Mononuclear cell (primary cell): ENCODE measurements around the gene SEMA3E. TPM values are rescaled to one million over a fixed set of nuclear protein-coding genes. Genes with fewer than 3 reads are reported as not detected.

Experiments used
- H3K27me3 ChIP-seq: 2 replicates; pipeline ENCODE4 v1.6.0; 2011; ENCODE audit warnings: low read length, control low read depth; ENCODE audit not compliant: insufficient read depth
- H3K4me1 ChIP-seq: 2 replicates; pipeline ENCODE4 v1.5.1; 2011; ENCODE audit warnings: mild to moderate bottlenecking, low read length, control low read depth; ENCODE audit not compliant: insufficient read depth
- H3K4me3 ChIP-seq: 2 replicates; pipeline ENCODE4 v1.5.1; 2011; ENCODE audit warnings: mild to moderate bottlenecking, low read length, moderate library complexity
- H3K9me3 ChIP-seq: 2 replicates; pipeline ENCODE4 v1.5.1; 2011; ENCODE audit warnings: low read depth, mild to moderate bottlenecking, control low read depth, low read length
- total RNA-seq: library from RNA; depleted of rRNA; stranded (reverse); fragments of >200 nt; gene quantifications from one replicate; pipeline ENCODE4 v1.2.3, GENCODE V29; 2012

SEMA3E gene
- total RNA-seq, 1 donor = not detected

GRCh38 chr7:83658126-83658525, 9.2 kb upstream of the SEMA3E start:
- H3K9me3 ChIP-seq = no peaks in the 10 kb centered on the region
- no peaks in the 10 kb centered on the region for H3K4me1 ChIP-seq
- H3K4me3 ChIP-seq = no peak overlapping the region
- no peaks in the 10 kb centered on the region for H3K27me3 ChIP-seq

GRCh38 chr7:83655951-83656556, 7.1 kb upstream of the SEMA3E start:
- no peaks in the 10 kb centered on the region for H3K4me1 ChIP-seq
- no peak overlapping the region for H3K4me3 ChIP-seq
- H3K27me3 ChIP-seq = no peaks in the 10 kb centered on the region
- H3K9me3 ChIP-seq = no peaks in the 10 kb centered on the region

- H3K27me3 ChIP-seq = peaks cover 8% of the 10 kb centered on the region
- H3K9me3 ChIP-seq = no peaks in the 10 kb centered on the region
- H3K4me3 ChIP-seq = no peak overlapping the region
Observed at GRCh38 chr7:83652481-83652880, 3.5 kb upstream of the SEMA3E start.

GRCh38 chr7:83649701-83650100, 762 bp upstream of the SEMA3E start:
- Histone ChIP-seq H3K4me1 (no peaks in the 10 kb centered on the region), H3K4me3 (no peak overlapping the region), H3K27me3 (peaks cover 8% of the 10 kb centered on the region), H3K9me3 (no peaks in the 10 kb centered on the region)

More at GRCh38 chr7:83652481-83652880, 3.5 kb upstream of the SEMA3E start:
- H3K4me1 ChIP-seq = no peaks in the 10 kb centered on the region

GRCh38 chr7:83646027-83646426, 2.9 kb downstream of the SEMA3E start:
- Histone ChIP-seq H3K9me3 (no peaks in the 10 kb centered on the region), H3K27me3 (peaks cover 8% of the 10 kb centered on the region), H3K4me1 (no peaks in the 10 kb centered on the region), H3K4me3 (no peak overlapping the region)

- peaks cover 5% of the 10 kb centered on the region for H3K27me3 ChIP-seq
- H3K9me3 ChIP-seq = no peaks in the 10 kb centered on the region
- H3K4me3 ChIP-seq = no peak overlapping the region
- H3K4me1 ChIP-seq = no peaks in the 10 kb centered on the region
Observed at GRCh38 chr7:83643739-83644138, 5.2 kb downstream of the SEMA3E start.

- H3K27me3 ChIP-seq = no peaks in the 10 kb centered on the region
- H3K4me3 ChIP-seq = no peak overlapping the region
- no peaks in the 10 kb centered on the region for H3K4me1 ChIP-seq
Observed at GRCh38 chr7:83643012-83643411, 5.9 kb downstream of the SEMA3E start.

GRCh38 chr7:83640731-83641537, 8.0 kb downstream of the SEMA3E start:
- Histone ChIP-seq H3K4me3 (no peak overlapping the region), H3K9me3 (no peaks in the 10 kb centered on the region), H3K4me1 (no peaks in the 10 kb centered on the region), H3K27me3 (no peaks in the 10 kb centered on the region)

More at GRCh38 chr7:83643012-83643411, 5.9 kb downstream of the SEMA3E start:
- no peaks in the 10 kb centered on the region for H3K9me3 ChIP-seq

- no peaks in the 10 kb centered on the region for H3K4me1 ChIP-seq
- no peak overlapping the region for H3K4me3 ChIP-seq
- H3K27me3 ChIP-seq = no peaks in the 10 kb centered on the region
- H3K9me3 ChIP-seq = no peaks in the 10 kb centered on the region
Observed at GRCh38 chr7:83640240-83640639, 8.7 kb downstream of the SEMA3E start.

- Histone ChIP-seq H3K27me3 (no peaks in the 10 kb centered on the region), H3K4me3 (no peak overlapping the region), H3K9me3 (no peaks in the 10 kb centered on the region), H3K4me1 (no peaks in the 10 kb centered on the region)
Observed at GRCh38 chr7:83633516-83633915, 15.4 kb downstream of the SEMA3E start.

GRCh38 chr7:83629117-83629880, 19.6 kb downstream of the SEMA3E start:
- Histone ChIP-seq H3K4me1 (no peaks in the 10 kb centered on the region), H3K9me3 (no peaks in the 10 kb centered on the region), H3K4me3 (no peak overlapping the region)

GRCh38 chr7:83617858-83618257, 31.1 kb downstream of the SEMA3E start:
- Histone ChIP-seq H3K9me3 (no peaks in the 10 kb centered on the region), H3K4me1 (no peaks in the 10 kb centered on the region), H3K4me3 (no peak overlapping the region), H3K27me3 (no peaks in the 10 kb centered on the region)

More at GRCh38 chr7:83629117-83629880, 19.6 kb downstream of the SEMA3E start:
- H3K27me3 ChIP-seq = no peaks in the 10 kb centered on the region

- H3K4me1 ChIP-seq = no peaks in the 10 kb centered on the region
- H3K4me3 ChIP-seq = no peak overlapping the region
- H3K27me3 ChIP-seq = no peaks in the 10 kb centered on the region
- H3K9me3 ChIP-seq = no peaks in the 10 kb centered on the region
Observed at GRCh38 chr7:83614112-83614511, 34.8 kb downstream of the SEMA3E start.

GRCh38 chr7:83613232-83613631, 35.7 kb downstream of the SEMA3E start:
- Histone ChIP-seq H3K27me3 (no peaks in the 10 kb centered on the region), H3K4me3 (no peak overlapping the region), H3K4me1 (no peaks in the 10 kb centered on the region), H3K9me3 (no peaks in the 10 kb centered on the region)

GRCh38 chr7:83611776-83612175, 37.2 kb downstream of the SEMA3E start:
- Histone ChIP-seq H3K9me3 (no peaks in the 10 kb centered on the region), H3K4me1 (no peaks in the 10 kb centered on the region), H3K4me3 (no peak overlapping the region), H3K27me3 (no peaks in the 10 kb centered on the region)
